Activated T-cell treated with anti-CD3 and anti-CD28 coated beads, Interleukin-2, amount 50 U/mL, for 4 hours (primary cell): Measurements from ENCODE around the gene PPP2R5A. TPM values are rescaled to one million over a fixed set of nuclear protein-coding genes. Genes with fewer than 3 reads are reported as not detected.

Experiments
- ATAC-seq, 2 donors: fragments of 200-7000 bp; cut with Tn5 transposase; one replicate each; pipeline ENCODE4 v1.10.0; 2021
- DNase-seq: peaks from one replicate; pipeline ENCODE4 v3.0.0-alpha.2; 2020
- H3K27me3 Mint-ChIP-seq: one replicate; pipeline ENCODE4 v1.8.0; 2021; ENCODE audit warnings: low read depth, mixed read lengths
- H3K36me3 Mint-ChIP-seq: one replicate; pipeline ENCODE4 v1.8.0; 2022; ENCODE audit warnings: mixed read lengths; ENCODE audit not compliant: insufficient read depth
- H3K4me1 Mint-ChIP-seq: one replicate; pipeline ENCODE4 v1.8.0; 2021; ENCODE audit warnings: low read depth, mixed read lengths
- H3K4me3 Mint-ChIP-seq: one replicate; pipeline ENCODE4 v1.8.0; 2021; ENCODE audit warnings: mild to moderate bottlenecking, moderate library complexity, mixed read lengths
- H3K9me3 Mint-ChIP-seq: one replicate; pipeline ENCODE4 v1.8.0; 2021; ENCODE audit warnings: mixed read lengths
- total RNA-seq, 3 donors: library from RNA; stranded (reverse); gene quantifications; one replicate each; pipeline ENCODE4 v1.2.1, GENCODE V29; 2021

The PPP2R5A gene
- total RNA-seq = 10 to 100 TPM; 36.2 to 41.4 (median 41.0) TPM

DNA sequence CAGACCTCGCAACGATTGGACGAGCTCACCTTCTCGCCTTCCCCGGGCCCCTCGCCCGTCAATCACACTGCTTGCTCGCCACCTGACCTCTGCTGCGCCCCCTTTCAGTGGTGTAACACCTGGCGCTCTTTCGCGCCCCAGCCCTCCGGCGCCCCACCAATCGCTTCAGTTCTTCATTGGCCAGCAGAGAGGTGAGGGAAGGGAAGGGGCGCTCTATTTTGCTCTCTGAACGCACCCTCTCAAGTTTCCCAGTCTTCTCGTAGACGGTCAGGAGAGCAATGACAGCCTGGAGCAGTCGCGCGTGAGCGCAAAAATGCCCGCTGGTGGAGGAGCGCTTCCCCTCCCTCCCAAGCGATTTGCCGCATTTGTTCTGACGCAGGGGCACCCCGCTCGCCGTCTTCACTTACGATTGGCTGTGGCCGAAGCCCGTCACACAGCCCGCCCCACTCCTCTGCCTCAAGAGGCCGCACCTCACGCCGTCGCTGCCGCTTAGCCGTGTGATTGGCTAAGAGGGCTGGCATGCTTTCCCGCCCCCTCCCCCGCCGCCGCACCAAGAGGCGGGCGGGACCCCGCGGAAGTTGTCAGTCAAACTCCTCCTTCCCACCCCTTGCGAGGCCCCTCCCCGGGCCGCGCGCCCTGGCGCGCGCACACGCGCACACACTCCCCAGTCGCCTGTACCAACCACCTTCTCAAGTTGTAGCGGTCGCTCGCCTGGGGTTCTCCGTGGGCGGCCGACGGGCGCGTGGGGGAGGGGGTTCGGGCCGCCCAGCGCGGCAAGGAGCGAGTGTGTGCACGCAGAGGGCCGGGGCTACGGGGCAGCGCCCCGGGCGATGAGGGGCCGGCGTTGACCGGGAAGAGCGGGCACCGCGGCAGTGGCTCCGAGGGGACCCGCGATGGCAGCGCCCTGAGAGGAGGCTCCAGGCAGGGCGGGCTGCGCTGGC, at the start of gene PPP2R5A:
TSS of gene PPP2R5A (plus strand) at position 667 of the 941 bp plus-strand sequence. CDS start 701 bp downstream, outside the sequence.
- no peaks in the 10 kb centered on the region for H3K36me3 Mint-ChIP-seq
- H3K27me3 Mint-ChIP-seq = no peaks in the 10 kb centered on the region
- DNase-seq (peak; percentile 97), ATAC-seq (peak; percentile 90 to 91)
- H3K4me3 Mint-ChIP-seq = peak within 1 kb of the TSS; percentile 100
- H3K9me3 Mint-ChIP-seq = no peaks in the 10 kb centered on the region
- peaks cover 40% of the 10 kb centered on the region for H3K4me1 Mint-ChIP-seq

DNA sequence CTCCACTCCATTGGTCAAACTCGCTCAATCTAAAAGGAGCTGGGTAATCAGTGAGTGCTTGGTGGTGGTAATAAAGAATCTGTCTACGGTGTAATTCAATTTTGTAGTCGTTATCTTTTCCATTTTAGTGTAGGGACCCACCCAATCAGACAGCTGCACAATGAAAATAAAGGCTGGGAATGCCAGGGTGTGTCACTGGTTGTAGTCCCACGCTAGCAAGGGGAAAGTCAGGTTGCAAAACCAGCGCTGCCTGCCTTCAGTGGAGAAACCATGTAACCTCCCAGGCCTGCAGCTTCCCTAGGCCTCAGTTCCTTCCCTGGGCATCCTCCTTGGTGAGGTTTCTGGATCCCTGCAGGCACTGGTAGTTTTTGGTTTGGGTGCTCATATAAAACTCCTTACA, 49.4 kb upstream of the PPP2R5A start:
- no peak for ATAC-seq
- Mint-ChIP-seq H3K9me3 (no peaks in the 10 kb centered on the region), H3K4me1 (peaks cover 24% of the 10 kb centered on the region)

GRCh38 chr1:212236664-212237220, 48.5 kb upstream of the PPP2R5A start:
- Mint-ChIP-seq H3K9me3 (no peaks in the 10 kb centered on the region), H3K4me1 (peaks cover 21% of the 10 kb centered on the region), H3K36me3 (no peaks in the 10 kb centered on the region), H3K4me3 (no peak overlapping the region), H3K27me3 (peaks cover 2% of the 10 kb centered on the region)
- no peak for DNase-seq
- no peak for ATAC-seq

More for the DNA sequence above, 49.4 kb upstream of the PPP2R5A start:
- Mint-ChIP-seq H3K27me3 (no peaks in the 10 kb centered on the region), H3K4me3 (no peak overlapping the region), H3K36me3 (no peaks in the 10 kb centered on the region)
- DNase-seq = no peak

- H3K27me3 Mint-ChIP-seq = peaks cover 2% of the 10 kb centered on the region
- H3K4me1 Mint-ChIP-seq = peaks cover 16% of the 10 kb centered on the region
- ATAC-seq (peak; percentile 42 to 48), DNase-seq (no peak)
- H3K36me3 Mint-ChIP-seq = no peaks in the 10 kb centered on the region
- no peak overlapping the region for H3K4me3 Mint-ChIP-seq
- H3K9me3 Mint-ChIP-seq = no peaks in the 10 kb centered on the region
These were observed 47.6 kb upstream of the PPP2R5A start for GRCh38 chr1:212237651-212238050.

GRCh38 chr1:212238552-212238951, 46.7 kb upstream of the PPP2R5A start:
- H3K4me3 Mint-ChIP-seq = no peak overlapping the region
- no peaks in the 10 kb centered on the region for H3K36me3 Mint-ChIP-seq
- DNase-seq = no peak
- peaks cover 17% of the 10 kb centered on the region for H3K4me1 Mint-ChIP-seq
- H3K9me3 Mint-ChIP-seq = no peaks in the 10 kb centered on the region
- ATAC-seq = no peak
- peaks cover 2% of the 10 kb centered on the region for H3K27me3 Mint-ChIP-seq

GRCh38 chr1:212241501-212241900, 43.7 kb upstream of the PPP2R5A start:
- ATAC-seq = no peak
- DNase-seq = no peak

DNA sequence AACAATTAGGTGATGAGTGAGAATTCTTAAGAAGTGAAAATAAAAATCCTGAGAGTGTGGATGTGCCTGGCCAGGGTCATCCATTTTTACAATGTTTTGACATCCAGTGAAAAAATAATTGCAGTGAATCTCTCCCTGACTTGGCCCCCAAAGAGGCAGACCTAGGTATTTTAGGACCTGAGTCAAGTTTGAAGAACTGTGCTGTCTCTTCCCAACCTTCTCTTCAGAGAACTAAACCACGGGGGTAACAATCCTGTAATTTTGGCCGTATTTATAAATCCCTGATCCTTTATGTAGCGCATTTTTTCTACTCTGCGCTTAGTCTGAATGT, 43.3 kb upstream of the PPP2R5A start:
- peaks cover 2% of the 10 kb centered on the region for H3K27me3 Mint-ChIP-seq
- no peak for ATAC-seq
- peaks cover 9% of the 10 kb centered on the region for H3K4me1 Mint-ChIP-seq
- no peaks in the 10 kb centered on the region for H3K9me3 Mint-ChIP-seq
- no peaks in the 10 kb centered on the region for H3K36me3 Mint-ChIP-seq
- no peak overlapping the region for H3K4me3 Mint-ChIP-seq
- DNase-seq = no peak

More at GRCh38 chr1:212241501-212241900, 43.7 kb upstream of the PPP2R5A start:
- Mint-ChIP-seq H3K36me3 (no peaks in the 10 kb centered on the region), H3K9me3 (no peaks in the 10 kb centered on the region), H3K4me3 (no peak overlapping the region), H3K27me3 (peaks cover 2% of the 10 kb centered on the region), H3K4me1 (peaks cover 9% of the 10 kb centered on the region)

DNA sequence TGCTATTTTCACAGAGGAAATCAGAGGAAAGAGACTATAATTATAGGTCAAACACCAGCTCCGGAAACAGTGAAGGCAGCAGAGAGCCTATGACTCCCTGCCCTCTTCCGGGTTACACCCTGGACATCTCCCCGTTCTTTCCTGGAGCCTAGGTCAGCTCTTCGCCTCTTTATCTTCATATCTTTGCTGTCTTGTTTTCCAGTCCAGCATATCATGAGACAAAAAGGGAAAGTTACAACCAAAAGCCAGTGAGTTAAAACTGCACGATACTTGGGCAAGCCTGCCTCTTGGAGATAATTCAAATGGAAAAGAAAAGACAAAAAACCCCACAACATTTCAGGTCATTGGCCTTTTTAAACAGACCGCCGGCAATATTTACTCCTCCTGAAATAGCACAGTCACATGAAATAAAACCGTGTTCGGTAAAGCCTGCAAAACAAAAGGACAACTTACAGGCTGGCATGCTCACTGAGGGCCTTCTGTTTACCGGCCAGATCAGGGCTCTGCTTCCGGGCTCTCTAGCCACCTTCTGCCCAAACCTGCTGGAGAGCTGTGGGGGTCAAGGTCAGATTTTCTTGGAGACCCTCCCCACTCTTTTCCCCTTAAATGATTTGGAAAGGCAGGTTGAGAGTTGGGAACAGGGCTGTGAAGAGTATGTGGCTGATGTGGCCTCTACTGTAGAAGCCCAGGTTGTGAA, 42.8 kb upstream of the PPP2R5A start:
- Mint-ChIP-seq H3K27me3 (peaks cover 2% of the 10 kb centered on the region), H3K36me3 (no peaks in the 10 kb centered on the region), H3K4me1 (peaks cover 9% of the 10 kb centered on the region), H3K4me3 (no peak overlapping the region), H3K9me3 (no peaks in the 10 kb centered on the region)
- ATAC-seq (no peak), DNase-seq (no peak)

DNA sequence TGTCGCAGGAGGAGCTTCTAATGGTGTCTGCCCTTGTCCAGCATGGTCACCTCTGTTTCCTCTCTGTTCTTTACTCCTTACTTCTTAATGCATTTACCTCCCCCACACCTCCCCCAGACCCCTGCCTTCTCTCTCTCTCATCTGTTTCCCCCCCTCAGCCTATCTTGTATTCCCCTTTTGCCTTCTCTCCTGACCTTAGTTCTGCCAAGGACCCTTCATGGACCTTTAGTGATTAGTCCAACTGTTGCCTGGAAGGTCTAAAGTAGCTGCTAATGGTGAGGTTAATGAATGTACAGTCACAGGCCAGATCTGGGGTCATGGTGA, 42.3 kb upstream of the PPP2R5A start:
- no peaks in the 10 kb centered on the region for H3K9me3 Mint-ChIP-seq
- no peaks in the 10 kb centered on the region for H3K36me3 Mint-ChIP-seq
- no peak overlapping the region for H3K4me3 Mint-ChIP-seq
- peaks cover 9% of the 10 kb centered on the region for H3K4me1 Mint-ChIP-seq
- ATAC-seq = no peak
- H3K27me3 Mint-ChIP-seq = peaks cover 2% of the 10 kb centered on the region
- DNase-seq = no peak

DNA sequence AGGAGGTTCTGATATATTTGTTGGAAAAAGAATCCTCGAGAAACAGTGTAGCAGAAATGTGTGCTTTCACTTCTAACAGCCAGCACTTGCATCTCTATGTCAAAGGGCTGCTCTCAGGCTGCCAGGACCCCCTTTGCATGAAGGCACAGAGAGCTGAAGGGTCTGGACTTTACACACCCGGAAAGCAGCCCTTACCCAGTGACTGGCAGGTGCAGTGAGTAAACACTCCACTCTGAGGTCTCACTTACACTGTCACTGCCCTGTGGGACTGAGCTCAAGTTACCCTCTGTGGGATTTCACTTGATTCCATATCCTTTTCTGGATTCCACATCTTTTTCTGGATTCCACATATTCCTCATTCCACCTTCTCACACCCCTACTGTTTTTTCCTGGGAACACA, 40.8 kb upstream of the PPP2R5A start:
- Mint-ChIP-seq H3K4me3 (no peak overlapping the region), H3K9me3 (no peaks in the 10 kb centered on the region), H3K27me3 (peaks cover 2% of the 10 kb centered on the region), H3K4me1 (peaks cover 9% of the 10 kb centered on the region), H3K36me3 (no peaks in the 10 kb centered on the region)
- DNase-seq (no peak), ATAC-seq (no peak)

GRCh38 chr1:212247179-212247721, 38.0 kb upstream of the PPP2R5A start:
- Mint-ChIP-seq H3K4me3 (no peak overlapping the region), H3K4me1 (peaks cover 21% of the 10 kb centered on the region), H3K27me3 (no peaks in the 10 kb centered on the region), H3K36me3 (no peaks in the 10 kb centered on the region), H3K9me3 (no peaks in the 10 kb centered on the region)
- DNase-seq (no peak), ATAC-seq (no peak)

GRCh38 chr1:212247988-212248387, 37.2 kb upstream of the PPP2R5A start:
- Mint-ChIP-seq H3K4me1 (peaks cover 24% of the 10 kb centered on the region), H3K36me3 (no peaks in the 10 kb centered on the region), H3K27me3 (no peaks in the 10 kb centered on the region), H3K9me3 (no peaks in the 10 kb centered on the region), H3K4me3 (no peak overlapping the region)
- DNase-seq = no peak
- ATAC-seq = no peak

- peak; percentile 16 to 32 for ATAC-seq
- H3K36me3 Mint-ChIP-seq = no peaks in the 10 kb centered on the region
- H3K4me3 Mint-ChIP-seq = peak overlapping the region; percentile 61
- H3K9me3 Mint-ChIP-seq = no peaks in the 10 kb centered on the region
- H3K27me3 Mint-ChIP-seq = no peaks in the 10 kb centered on the region
- H3K4me1 Mint-ChIP-seq = peaks cover 77% of the 10 kb centered on the region
- DNase-seq = no peak
These were observed 30.3 kb upstream of the PPP2R5A start for GRCh38 chr1:212254853-212255363.

GRCh38 chr1:212255705-212256307, 29.4 kb upstream of the PPP2R5A start:
- peak overlapping the region; percentile 52 for H3K4me3 Mint-ChIP-seq
- ATAC-seq (peak; percentile 32 to 43), DNase-seq (no peak)
- H3K27me3 Mint-ChIP-seq = no peaks in the 10 kb centered on the region
- no peaks in the 10 kb centered on the region for H3K36me3 Mint-ChIP-seq
- H3K9me3 Mint-ChIP-seq = no peaks in the 10 kb centered on the region
- H3K4me1 Mint-ChIP-seq = peaks cover 83% of the 10 kb centered on the region
